Lung microvascular endothelial cell (primary cell): ENCODE results near the gene USP12. TPM values are rescaled to one million over a fixed set of nuclear protein-coding genes. Genes with fewer than 3 reads are reported as not detected.

Experiments
- DNase-seq, 2 donors: peaks; one replicate each; pipeline versions ENCODE4 v3.0.0 to v3.0.0-alpha.2; 2010; ENCODE audit warnings: low read depth in 2 of 2
- total RNA-seq: library from RNA; depleted of rRNA; stranded (reverse); fragments of >200 nt; gene quantifications from 2 replicates; pipeline ENCODE4 v1.2.1, GENCODE V29; 2014

Gene USP12
- total RNA-seq, 1 donor from 2014 or later: 27.8 TPM

- DNase-seq: peak in 1 of 2 donors; percentile 31
These were observed 12.0 kb upstream of the USP12 start for GRCh38 chr13:27183561-27184147.

- DNase-seq: peak; percentile 89 to 95
These were observed 11.4 kb upstream of the USP12 start for GRCh38 chr13:27182844-27183497.

DNA sequence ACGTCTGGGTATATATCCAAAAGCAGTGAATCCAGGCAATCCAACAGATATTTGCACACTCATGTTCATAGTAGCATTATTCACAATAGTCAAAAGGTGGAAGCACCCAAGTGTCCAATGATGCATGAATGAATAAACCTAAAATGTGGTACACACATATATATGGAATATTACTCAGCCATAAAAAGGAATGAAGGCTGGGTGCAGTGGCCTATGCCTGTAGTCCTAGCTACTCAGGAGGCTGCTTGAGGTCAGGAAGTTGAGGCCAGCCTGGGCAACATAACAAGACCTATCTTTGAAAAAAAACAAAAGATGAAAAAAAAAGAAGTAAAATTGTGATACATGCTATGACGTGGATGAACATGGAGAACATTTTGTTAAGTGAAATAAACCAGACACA, 10.4 kb upstream of the USP12 start:
- DNase-seq: no peak

GRCh38 chr13:27177852-27178251, 6.2 kb upstream of the USP12 start:
- DNase-seq: no peak

DNA sequence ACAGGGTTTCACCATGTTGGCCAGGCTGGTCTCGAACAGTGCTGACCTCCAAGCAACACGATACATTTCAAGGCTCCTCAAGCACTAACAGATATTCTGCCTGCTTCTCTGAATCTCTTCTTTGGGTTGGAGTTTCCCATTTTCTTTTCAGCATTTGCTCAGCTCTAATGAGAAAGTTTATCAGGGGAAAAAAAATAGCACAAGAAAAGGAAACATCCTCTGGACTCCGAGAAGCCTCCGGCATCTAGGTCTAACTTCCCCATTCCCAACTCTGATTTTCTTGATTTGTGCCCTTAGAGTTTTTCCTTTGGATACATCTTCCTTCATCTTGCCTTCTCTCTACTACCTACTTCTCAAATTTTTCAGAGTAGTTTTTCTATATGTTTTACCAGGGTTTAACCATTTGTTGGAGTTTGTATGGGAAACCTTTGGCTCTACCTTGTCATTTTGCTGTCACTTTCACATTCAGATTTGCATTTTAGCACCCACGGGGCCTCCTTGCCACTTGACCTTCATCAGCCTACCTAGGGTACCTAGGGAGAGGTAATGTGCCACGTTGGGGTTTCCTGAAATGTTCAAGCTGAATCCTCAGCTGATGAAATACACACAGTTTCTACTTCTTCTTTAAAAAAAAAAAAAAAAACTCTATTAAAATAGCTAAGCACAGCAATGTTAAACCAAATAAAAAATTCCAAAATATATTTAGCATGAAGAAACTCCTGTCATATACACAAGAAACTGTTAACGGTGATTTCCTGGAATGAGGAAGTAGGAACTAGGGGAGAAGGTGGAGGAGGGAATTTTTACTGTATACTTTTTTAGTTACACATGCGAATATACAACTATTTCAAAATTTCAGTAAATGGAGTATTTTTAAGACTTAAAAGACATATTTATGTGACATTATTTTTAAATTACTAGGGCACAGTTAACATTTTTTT, 5.1 kb upstream of the USP12 start:
- no peak for DNase-seq

- no peak for DNase-seq
These were observed 3.3 kb upstream of the USP12 start for GRCh38 chr13:27174766-27175455.

DNA sequence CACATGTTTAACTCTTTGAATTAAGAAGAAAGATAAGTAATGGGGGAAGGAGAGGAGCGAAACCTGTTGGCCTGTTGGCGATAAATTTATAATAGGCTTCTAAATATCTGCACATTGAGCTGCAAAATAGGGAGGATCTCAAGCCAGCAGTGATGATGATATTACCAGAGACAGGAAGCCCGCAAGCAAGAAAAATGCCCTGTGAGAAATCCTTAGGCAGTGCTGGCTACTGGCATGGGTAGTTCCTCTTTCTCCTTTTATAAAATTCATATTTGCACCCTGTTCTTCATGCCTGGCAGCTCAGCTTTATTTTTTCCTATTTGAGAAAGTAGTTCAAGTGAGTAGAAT, 858 bp upstream of the USP12 start:
- DNase-seq: peak in 1 of 2 donors; percentile 66

GRCh38 chr13:27171827-27172494, 350 bp upstream of the USP12 start:
- DNase-seq: peak; percentile 93 to 96

DNA sequence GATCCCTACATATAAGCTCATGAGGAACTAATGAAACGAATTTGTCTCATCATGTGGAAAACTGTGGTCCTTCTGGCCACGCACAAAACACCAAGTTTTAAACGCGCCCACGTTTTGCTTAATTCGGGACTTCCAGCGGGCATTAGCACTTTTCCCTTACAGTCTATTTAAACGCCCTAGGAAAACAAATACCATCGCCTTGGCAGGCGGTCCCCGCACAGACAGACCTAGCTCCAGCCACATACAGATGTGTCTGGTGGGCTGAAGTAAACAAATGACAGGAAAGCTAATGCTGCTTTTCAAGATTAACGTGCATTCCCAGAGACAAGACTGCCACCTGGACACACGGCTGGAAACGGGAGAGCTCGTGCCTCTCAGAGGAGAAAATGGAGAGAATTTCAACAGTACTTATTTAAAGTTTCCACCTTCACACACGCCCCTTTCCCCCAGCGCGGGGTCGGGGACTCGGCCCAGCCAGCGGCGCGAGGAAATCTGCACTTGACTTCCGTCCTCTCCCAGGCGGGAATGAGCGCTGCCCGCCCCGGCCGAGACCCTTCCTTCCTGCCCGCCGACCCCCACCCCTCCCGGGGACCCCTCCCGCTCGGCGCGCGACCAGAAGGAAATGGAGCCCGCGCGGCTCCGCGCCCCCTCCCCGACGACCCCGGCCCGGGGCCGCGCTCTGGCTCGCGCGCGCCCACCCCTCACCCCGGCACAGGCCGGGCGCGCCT, 931 bp downstream of the USP12 start:
- DNase-seq: peak; percentile 48 to 53

- peak in 1 of 2 donors; percentile 67 for DNase-seq
These were observed 1.4 kb downstream of the USP12 start for GRCh38 chr13:27170221-27170515.

DNA sequence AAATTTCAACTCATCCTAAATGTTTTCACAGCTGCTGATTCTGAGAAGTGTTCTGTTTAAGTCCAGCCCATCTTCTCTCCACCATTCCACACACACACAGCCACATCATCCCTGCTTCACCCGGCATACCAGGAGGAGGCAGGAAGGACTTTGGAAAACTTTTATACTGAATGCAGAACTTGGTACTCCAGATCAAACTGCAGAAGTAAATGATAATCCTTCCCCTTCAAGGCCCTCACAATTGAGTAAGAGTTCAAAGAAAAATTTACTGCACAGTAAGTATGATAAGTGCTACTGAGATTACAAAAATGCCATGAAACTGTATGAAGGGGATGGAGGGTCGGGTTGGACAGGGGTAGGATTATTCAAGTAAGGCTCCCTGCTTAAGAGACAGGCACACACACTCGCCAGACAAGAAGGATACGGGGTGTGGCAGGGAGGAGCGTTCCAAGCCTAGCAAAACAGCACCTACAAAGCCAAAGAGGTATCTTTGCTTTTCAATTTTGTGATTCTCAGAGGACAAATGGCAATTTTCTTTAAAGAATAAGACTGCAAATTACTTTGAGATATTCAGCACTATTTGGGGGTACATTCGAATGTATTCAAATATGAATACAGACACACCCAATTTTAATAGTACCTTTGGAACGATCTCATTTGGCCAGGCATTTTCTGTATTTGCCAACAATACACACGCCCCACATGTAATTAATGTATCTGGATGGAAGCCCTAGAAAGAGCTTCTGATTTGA, 2.5 kb downstream of the USP12 start:
- peak in 1 of 2 donors; percentile 24 for DNase-seq

DNA sequence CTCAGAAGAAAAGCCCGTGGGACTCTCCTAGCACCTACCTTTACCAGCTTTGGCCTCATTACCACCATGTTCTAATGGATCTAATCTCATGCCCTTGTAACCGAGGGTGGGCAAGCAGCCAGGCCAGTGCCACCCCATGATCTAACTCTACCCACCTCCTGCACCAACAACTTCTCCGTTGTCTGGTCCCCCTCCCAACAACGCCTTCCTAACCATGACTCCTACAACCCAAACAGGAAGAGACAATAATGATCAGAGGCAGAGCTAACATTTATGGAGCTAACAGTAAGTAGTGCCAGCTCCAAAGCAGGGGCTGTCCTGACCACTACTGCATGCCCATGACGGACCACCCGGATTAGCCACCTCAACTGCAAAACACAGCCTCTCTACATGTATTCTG, 3.5 kb downstream of the USP12 start:
- peak; percentile 32 to 55 for DNase-seq

DNA sequence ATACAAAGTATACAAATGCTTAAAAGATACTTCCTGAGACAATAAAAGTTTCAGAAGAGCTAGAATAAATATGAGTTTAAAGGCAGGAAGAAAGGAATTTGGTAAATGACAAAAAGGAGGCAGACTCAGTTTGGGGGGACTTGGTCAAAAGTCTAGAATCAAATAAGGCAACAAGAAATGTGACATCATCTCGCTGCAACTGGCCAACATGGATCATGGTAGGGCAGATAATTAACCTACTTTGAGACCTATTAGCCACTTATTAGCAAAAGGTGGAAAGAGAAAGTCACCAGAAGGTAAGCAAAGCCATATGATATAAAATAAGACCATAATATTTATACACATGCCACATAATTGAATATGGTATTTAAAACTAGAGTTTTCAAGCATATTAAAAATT, 5.3 kb downstream of the USP12 start:
- DNase-seq: no peak

DNA sequence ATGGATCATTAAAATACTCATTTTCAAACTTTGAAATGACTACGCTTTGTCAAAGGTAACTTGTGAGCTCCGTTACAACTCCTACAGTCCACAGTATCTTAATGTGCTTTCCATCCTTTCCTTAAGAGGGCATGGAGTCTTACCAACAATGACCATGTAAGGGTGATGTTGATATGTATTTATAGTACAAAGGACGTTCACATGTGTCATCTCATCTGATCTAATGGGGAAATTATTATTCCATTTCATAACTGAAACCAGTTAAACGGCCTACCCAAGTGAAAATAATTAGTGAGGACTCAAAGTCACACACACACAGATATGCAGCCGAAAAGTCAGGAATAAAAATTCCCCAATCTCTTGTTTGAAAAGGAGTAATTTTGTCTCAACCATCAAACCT, 9.6 kb downstream of the USP12 start:
- DNase-seq: peak in 1 of 2 donors; percentile 36

GRCh38 chr13:27161423-27161822, 10.2 kb downstream of the USP12 start:
- DNase-seq: no peak

- no peak for DNase-seq
These were observed 10.8 kb downstream of the USP12 start for GRCh38 chr13:27160657-27161295.

DNA sequence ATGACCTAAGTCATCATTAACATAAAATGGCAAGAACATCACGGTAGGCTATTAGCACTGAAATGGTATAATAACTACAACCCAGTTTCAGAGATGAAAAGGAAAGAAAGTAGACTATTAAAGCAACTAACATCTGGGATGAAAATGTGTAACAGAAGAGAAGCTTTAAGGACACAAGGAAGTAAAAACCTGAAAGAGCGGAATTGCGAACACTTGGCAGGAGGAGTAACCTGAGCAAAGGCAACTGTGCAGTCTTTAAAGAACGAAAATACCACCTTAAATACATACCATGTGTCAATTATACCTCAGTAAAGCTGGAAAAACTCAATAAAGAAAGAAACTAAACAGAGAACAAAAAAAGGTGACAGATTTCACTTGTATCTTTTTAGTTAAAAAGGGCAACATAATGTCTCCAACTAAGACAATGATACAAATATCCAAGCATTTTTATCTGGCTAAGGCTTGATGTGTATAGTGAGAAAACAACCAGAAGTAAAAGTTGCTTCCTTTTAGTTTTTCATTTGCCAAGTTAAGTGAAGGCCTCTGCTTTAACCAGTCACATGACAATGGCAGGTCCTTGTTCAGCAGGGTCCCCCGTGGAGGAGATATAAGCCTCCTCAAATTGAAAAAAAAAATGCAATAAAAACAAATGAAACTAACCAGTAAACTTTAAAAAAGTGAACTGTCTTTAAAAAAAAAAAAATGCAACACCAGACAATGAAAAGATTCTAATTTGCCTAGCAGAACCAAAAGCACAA, 11.6 kb downstream of the USP12 start:
- DNase-seq: no peak

- DNase-seq: no peak
These were observed 13.3 kb downstream of the USP12 start for GRCh38 chr13:27158335-27158734.
